HEK293 (cell line): ENCODE data around the gene PTPRN2.

Experiments used
- CTCF ChIA-PET: fragments of 350-600 bp; formaldehyde crosslinking; extraction: SDS; loops from one replicate; lab custom pipeline; 2021; ENCODE audit warnings: antibody characterized with exemption; lab: Yijun Ruan, JAX
- POLR2A ChIA-PET: fragments of 300-600 bp; formaldehyde crosslinking; extraction: SDS; loops from one replicate; lab custom pipeline; 2020; ENCODE audit warnings: antibody characterized with exemption, inconsistent platforms; lab: Yijun Ruan, JAX
- H3K27ac ChIP-seq: fragments of 200-500 bp; sonication (Bioruptor generic); 2 replicates; pipeline ENCODE4 v1.5.1; 2014; ENCODE audit warnings: low read depth, low read length, control low read depth, inconsistent platforms; ENCODE audit errors: extremely low read depth
- H3K36me3 ChIP-seq, 2 experiments: fragments of 200-500 bp in 1 of 2; sonication (Bioruptor generic) in 1 of 2; 1 replicate in 1 of 2; 2 replicates in 1 of 2; pipeline ENCODE4 v1.5.1; 2014 to 2017; ENCODE audit warnings: inconsistent platforms in 2 of 2, low read length in 2 of 2; ENCODE audit not compliant: control insufficient read depth in 2 of 2, insufficient read depth in 1 of 2
- H3K4me1 ChIP-seq: fragments of 200-500 bp; sonication (Bioruptor generic); 2 replicates; pipeline ENCODE4 v1.5.1; 2014; ENCODE audit warnings: mild to moderate bottlenecking, low read length, inconsistent platforms; ENCODE audit not compliant: control insufficient read depth, insufficient read depth
- H3K4me3 ChIP-seq: 2 replicates; pipeline ENCODE4 v1.5.1; 2011; ENCODE audit warnings: low read depth, mild to moderate bottlenecking, control low read depth, low read length, moderate library complexity
- H3K9me3 ChIP-seq: fragments of 200-500 bp; sonication (Bioruptor generic); 2 replicates; pipeline ENCODE4 v1.5.1; 2014; ENCODE audit warnings: low read depth, low read length, inconsistent platforms; ENCODE audit not compliant: control insufficient read depth, insufficient read depth
- HOXD13 ChIP-seq: sonication (generic); formaldehyde crosslinking; IDR thresholded peaks from 2 replicates; pipeline ENCODE4 v1.8.0; 2022; ENCODE audit warnings: missing genetic modification reagents, borderline replicate concordance
- PATZ1 ChIP-seq: fragments of 450-650 bp; formaldehyde crosslinking; IDR thresholded peaks from 2 replicates; pipeline ENCODE4 v1.5.1; 2016; ENCODE audit warnings: missing biosample characterization, missing genetic modification characterization
- REST ChIP-seq: fragments of 450-650 bp; formaldehyde crosslinking; IDR thresholded peaks from 2 replicates; pipeline ENCODE4 v1.5.1; 2016; ENCODE audit warnings: missing biosample characterization, missing genetic modification characterization
- SALL2 ChIP-seq: fragments of 450-650 bp; formaldehyde crosslinking; IDR thresholded peaks from 2 replicates; pipeline ENCODE4 v1.5.0; 2017; ENCODE audit warnings: missing biosample characterization, mild to moderate bottlenecking, missing genetic modification characterization, borderline replicate concordance
- SCRT2 ChIP-seq: fragments of 450-650 bp; formaldehyde crosslinking; IDR thresholded peaks from 2 replicates; pipeline ENCODE4 v1.5.1; 2016; ENCODE audit warnings: missing biosample characterization, missing genetic modification characterization
- ZBTB11 ChIP-seq: fragments of 450-650 bp; formaldehyde crosslinking; conservative IDR thresholded peaks from 2 replicates; pipeline ENCODE4 v1.5.1; 2016; ENCODE audit warnings: low read depth, missing biosample characterization, missing genetic modification characterization
- ZBTB21 ChIP-seq: fragments of 450-650 bp; formaldehyde crosslinking; IDR thresholded peaks from 2 replicates; pipeline ENCODE4 v1.5.1; 2017; ENCODE audit warnings: missing biosample characterization, missing genetic modification characterization
- ZBTB7A ChIP-seq: fragments of 450-650 bp; formaldehyde crosslinking; IDR thresholded peaks from 2 replicates; pipeline ENCODE4 v1.5.1; 2016; ENCODE audit warnings: low read depth, missing biosample characterization, missing genetic modification characterization
- ZFHX2 ChIP-seq: fragments of 450-650 bp; formaldehyde crosslinking; conservative IDR thresholded peaks from 2 replicates; pipeline ENCODE4 v1.5.1; 2016; ENCODE audit warnings: missing biosample characterization, missing genetic modification characterization
- ZFP41 ChIP-seq: fragments of 450-650 bp; formaldehyde crosslinking; IDR thresholded peaks from 2 replicates; pipeline ENCODE4 v1.5.1; 2016; ENCODE audit warnings: missing biosample characterization, missing genetic modification characterization, borderline replicate concordance
- ZNF18 ChIP-seq: fragments of 450-650 bp; formaldehyde crosslinking; IDR thresholded peaks from 2 replicates; pipeline ENCODE4 v1.5.1; 2016; ENCODE audit warnings: missing biosample characterization, missing genetic modification characterization
- ZNF23 ChIP-seq: fragments of 450-650 bp; formaldehyde crosslinking; IDR thresholded peaks from 2 replicates; pipeline ENCODE4 v1.5.1; 2016; ENCODE audit warnings: missing biosample characterization, missing genetic modification characterization, borderline replicate concordance
- ZNF362 ChIP-seq: fragments of 450-650 bp; formaldehyde crosslinking; IDR thresholded peaks from 2 replicates; pipeline ENCODE4 v1.5.1; 2016; ENCODE audit warnings: missing biosample characterization, missing genetic modification characterization
- ZNF555 ChIP-seq: fragments of 450-650 bp; formaldehyde crosslinking; conservative IDR thresholded peaks from 2 replicates; pipeline ENCODE4 v1.5.1; 2017; ENCODE audit warnings: missing biosample characterization, mild to moderate bottlenecking, missing genetic modification characterization, inconsistent platforms
- ZNF596 ChIP-seq: fragments of 450-650 bp; IDR thresholded peaks from 2 replicates; pipeline ENCODE4 v1.5.0; 2018; ENCODE audit warnings: missing biosample characterization, mild to moderate bottlenecking, missing genetic modification characterization, moderate library complexity
- ZNF639 ChIP-seq: fragments of 450-650 bp; formaldehyde crosslinking; IDR thresholded peaks from 2 replicates; pipeline ENCODE4 v1.5.1; 2016; ENCODE audit warnings: missing biosample characterization, missing genetic modification characterization
- ZNF660 ChIP-seq: fragments of 450-650 bp; IDR thresholded peaks from 2 replicates; pipeline ENCODE4 v1.5.1; 2018; ENCODE audit warnings: missing biosample characterization, mild to moderate bottlenecking, missing genetic modification characterization
- ZNF830 ChIP-seq: fragments of 450-650 bp; IDR thresholded peaks from 2 replicates; pipeline ENCODE4 v1.5.0; 2018; ENCODE audit warnings: missing biosample characterization, missing genetic modification characterization, low read depth, mild to moderate bottlenecking, moderate library complexity
- ZNF837 ChIP-seq: fragments of 450-650 bp; formaldehyde crosslinking; IDR thresholded peaks from 2 replicates; pipeline ENCODE4 v1.5.1; 2016; ENCODE audit warnings: missing biosample characterization, missing genetic modification characterization
- ZSCAN23 ChIP-seq: fragments of 450-650 bp; formaldehyde crosslinking; IDR thresholded peaks from 2 replicates; pipeline ENCODE4 v1.5.1; 2016; ENCODE audit warnings: missing biosample characterization, missing genetic modification characterization
- ZXDB ChIP-seq: fragments of 450-650 bp; formaldehyde crosslinking; IDR thresholded peaks from 2 replicates; pipeline ENCODE4 v1.5.1; 2016; ENCODE audit warnings: missing biosample characterization, missing genetic modification characterization

PTPRN2 gene

GRCh38 chr7:157540606-157541294 lies 1046.9 kb downstream of the PTPRN2 start:
- POLR2A ChIA-PET = no interaction called here
- Histone ChIP-seq H3K9me3 (no peaks in the 10 kb centered on the region), H3K4me3 (no peak overlapping the region)
- no peak for TF ChIP-seq ZFHX2 (tag by site-specific recombination)
- no peak for TF ChIP-seq ZNF362 (tag by site-specific recombination)
- no peak for TF ChIP-seq ZNF555 (tag by site-specific recombination)
- TF ChIP-seq, all 188 proteins: peak for 0
- H3K27ac ChIP-seq = no peak overlapping the region
- no peaks in the 10 kb centered on the region for H3K4me1 ChIP-seq
- CTCF ChIA-PET = no interaction called here
- no peaks in the 10 kb centered on the region for H3K36me3 ChIP-seq

- ChIA-PET CTCF (no interaction called here), POLR2A (no interaction called here)
- Histone ChIP-seq H3K36me3 (no peaks in the 10 kb centered on the region), H3K9me3 (no peaks in the 10 kb centered on the region), H3K4me3 (no peak overlapping the region), H3K4me1 (no peaks in the 10 kb centered on the region), H3K27ac (no peak overlapping the region)
- TF ChIP-seq REST (tag by site-specific recombination) = no peak
- no peak for TF ChIP-seq ZBTB7A (tag by site-specific recombination)
- TF ChIP-seq ZNF837 (tag by site-specific recombination) = no peak
- TF ChIP-seq ZNF23 (tag by site-specific recombination) = no peak
- TF ChIP-seq ZNF830 (tag by site-specific recombination) = no peak
- TF ChIP-seq ZFP41 = no peak
- no peak for TF ChIP-seq ZNF639
- no peak for TF ChIP-seq ZBTB21 (tag by site-specific recombination)
- no peak for TF ChIP-seq SALL2 (tag by site-specific recombination)
- TF ChIP-seq ZNF660 (tag by site-specific recombination) = no peak
- TF ChIP-seq HOXD13 = no peak
- TF ChIP-seq ZXDB = no peak
- no peak for TF ChIP-seq ZNF596 (tag by site-specific recombination)
- no peak for TF ChIP-seq SCRT2 (tag by site-specific recombination)
- TF ChIP-seq ZBTB11 (tag by site-specific recombination) = no peak
- no peak for TF ChIP-seq PATZ1 (tag by site-specific recombination)
- no peak for TF ChIP-seq ZNF18 (tag by site-specific recombination)
- TF ChIP-seq ZSCAN23 (tag by site-specific recombination) = no peak
Measured at GRCh38 chr7:157540020-157540419, 1047.6 kb downstream of the PTPRN2 start.
